Measurements from ENCODE around the gene ODF2.

- TF ChIP-seq POLR2A (IDR thresholded peaks at IDR 0.05), result no peak
- TF ChIP-seq CTCF (IDR thresholded peaks at IDR 0.05), result no peak
- TF ChIP-seq POLR2AphosphoS5 (IDR thresholded peaks at IDR 0.05; ENCODE audit: insufficient read depth in 1 of 2, low read depth in 1 of 2), result no peak
These were observed 36.5 kb upstream of the ODF2 start for GRCh38 chr9:128419061-128419925.

Data from vagina (tissue), 2 donors.